HEK293 (cell line): Measurements from ENCODE around the gene WSCD2.

Experiments used
- EGR2 ChIP-seq: fragments of 450-650 bp; formaldehyde crosslinking; IDR thresholded peaks from 2 replicates; pipeline ENCODE4 v1.5.1; 2016; ENCODE audit warnings: low read depth, missing biosample characterization, missing genetic modification characterization
- KLF1 ChIP-seq: fragments of 450-650 bp; formaldehyde crosslinking; IDR thresholded peaks from 2 replicates; pipeline ENCODE4 v1.5.1; 2016; ENCODE audit warnings: missing biosample characterization, missing genetic modification characterization
- REST ChIP-seq: fragments of 450-650 bp; formaldehyde crosslinking; IDR thresholded peaks from 2 replicates; pipeline ENCODE4 v1.5.1; 2016; ENCODE audit warnings: missing biosample characterization, missing genetic modification characterization
- ZEB2 ChIP-seq: fragments of 450-650 bp; formaldehyde crosslinking; IDR thresholded peaks from 2 replicates; pipeline ENCODE4 v1.5.1; 2016; ENCODE audit warnings: missing biosample characterization, missing genetic modification characterization
- ZNF292 ChIP-seq: fragments of 450-650 bp; formaldehyde crosslinking; IDR thresholded peaks from 2 replicates; pipeline ENCODE4 v1.5.1; 2016; ENCODE audit warnings: low read depth, missing biosample characterization, missing genetic modification characterization, borderline replicate concordance
- ZNF391 ChIP-seq: fragments of 450-650 bp; formaldehyde crosslinking; IDR thresholded peaks from 2 replicates; pipeline ENCODE4 v1.5.1; 2016; ENCODE audit warnings: low read depth, missing biosample characterization, missing genetic modification characterization, borderline replicate concordance
- TF ChIP-seq, protein P1 (sequence below): fragments of 450-650 bp; formaldehyde crosslinking; IDR thresholded peaks from 2 replicates; pipeline ENCODE4 v1.5.1; 2017; ENCODE audit warnings: missing biosample characterization, missing genetic modification characterization
- TF ChIP-seq, protein P2 (sequence below): fragments of 450-650 bp; formaldehyde crosslinking; IDR thresholded peaks from 2 replicates; pipeline ENCODE4 v1.5.1; 2016; ENCODE audit warnings: missing biosample characterization, missing genetic modification characterization
- TF ChIP-seq, protein P3 (sequence below): fragments of 450-650 bp; formaldehyde crosslinking; IDR thresholded peaks from 2 replicates; pipeline ENCODE4 v1.5.1; 2016; ENCODE audit warnings: missing biosample characterization, missing genetic modification characterization, low read depth

- no peak for TF ChIP-seq REST (tag by site-specific recombination)
- TF ChIP-seq, protein P1, sequence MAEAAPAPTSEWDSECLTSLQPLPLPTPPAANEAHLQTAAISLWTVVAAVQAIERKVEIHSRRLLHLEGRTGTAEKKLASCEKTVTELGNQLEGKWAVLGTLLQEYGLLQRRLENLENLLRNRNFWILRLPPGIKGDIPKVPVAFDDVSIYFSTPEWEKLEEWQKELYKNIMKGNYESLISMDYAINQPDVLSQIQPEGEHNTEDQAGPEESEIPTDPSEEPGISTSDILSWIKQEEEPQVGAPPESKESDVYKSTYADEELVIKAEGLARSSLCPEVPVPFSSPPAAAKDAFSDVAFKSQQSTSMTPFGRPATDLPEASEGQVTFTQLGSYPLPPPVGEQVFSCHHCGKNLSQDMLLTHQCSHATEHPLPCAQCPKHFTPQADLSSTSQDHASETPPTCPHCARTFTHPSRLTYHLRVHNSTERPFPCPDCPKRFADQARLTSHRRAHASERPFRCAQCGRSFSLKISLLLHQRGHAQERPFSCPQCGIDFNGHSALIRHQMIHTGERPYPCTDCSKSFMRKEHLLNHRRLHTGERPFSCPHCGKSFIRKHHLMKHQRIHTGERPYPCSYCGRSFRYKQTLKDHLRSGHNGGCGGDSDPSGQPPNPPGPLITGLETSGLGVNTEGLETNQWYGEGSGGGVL (tag by site-specific recombination), result no peak
- no peak for TF ChIP-seq ZEB2
- no peak for TF ChIP-seq EGR2 (tag by site-specific recombination)
- TF ChIP-seq KLF1 (tag by site-specific recombination), result no peak
- TF ChIP-seq, protein P2, sequence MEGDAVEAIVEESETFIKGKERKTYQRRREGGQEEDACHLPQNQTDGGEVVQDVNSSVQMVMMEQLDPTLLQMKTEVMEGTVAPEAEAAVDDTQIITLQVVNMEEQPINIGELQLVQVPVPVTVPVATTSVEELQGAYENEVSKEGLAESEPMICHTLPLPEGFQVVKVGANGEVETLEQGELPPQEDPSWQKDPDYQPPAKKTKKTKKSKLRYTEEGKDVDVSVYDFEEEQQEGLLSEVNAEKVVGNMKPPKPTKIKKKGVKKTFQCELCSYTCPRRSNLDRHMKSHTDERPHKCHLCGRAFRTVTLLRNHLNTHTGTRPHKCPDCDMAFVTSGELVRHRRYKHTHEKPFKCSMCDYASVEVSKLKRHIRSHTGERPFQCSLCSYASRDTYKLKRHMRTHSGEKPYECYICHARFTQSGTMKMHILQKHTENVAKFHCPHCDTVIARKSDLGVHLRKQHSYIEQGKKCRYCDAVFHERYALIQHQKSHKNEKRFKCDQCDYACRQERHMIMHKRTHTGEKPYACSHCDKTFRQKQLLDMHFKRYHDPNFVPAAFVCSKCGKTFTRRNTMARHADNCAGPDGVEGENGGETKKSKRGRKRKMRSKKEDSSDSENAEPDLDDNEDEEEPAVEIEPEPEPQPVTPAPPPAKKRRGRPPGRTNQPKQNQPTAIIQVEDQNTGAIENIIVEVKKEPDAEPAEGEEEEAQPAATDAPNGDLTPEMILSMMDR (tag by site-specific recombination), result no peak
- TF ChIP-seq ZNF292, result no peak
- TF ChIP-seq, protein P3, sequence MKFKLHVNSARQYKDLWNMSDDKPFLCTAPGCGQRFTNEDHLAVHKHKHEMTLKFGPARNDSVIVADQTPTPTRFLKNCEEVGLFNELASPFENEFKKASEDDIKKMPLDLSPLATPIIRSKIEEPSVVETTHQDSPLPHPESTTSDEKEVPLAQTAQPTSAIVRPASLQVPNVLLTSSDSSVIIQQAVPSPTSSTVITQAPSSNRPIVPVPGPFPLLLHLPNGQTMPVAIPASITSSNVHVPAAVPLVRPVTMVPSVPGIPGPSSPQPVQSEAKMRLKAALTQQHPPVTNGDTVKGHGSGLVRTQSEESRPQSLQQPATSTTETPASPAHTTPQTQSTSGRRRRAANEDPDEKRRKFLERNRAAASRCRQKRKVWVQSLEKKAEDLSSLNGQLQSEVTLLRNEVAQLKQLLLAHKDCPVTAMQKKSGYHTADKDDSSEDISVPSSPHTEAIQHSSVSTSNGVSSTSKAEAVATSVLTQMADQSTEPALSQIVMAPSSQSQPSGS, result no peak
- TF ChIP-seq ZNF391 (tag by site-specific recombination), result no peak
Measured at GRCh38 chr12:108211157-108211556, 82.1 kb downstream of the WSCD2 start.
